Mesendoderm (in vitro differentiated cells): Measurements from ENCODE around the gene CD164.
A peak's percentile ranks its signal among the peaks of the same experiment; 100 is the strongest.

Experiments
- DNase-seq: peaks from one replicate; pipeline ENCODE4 v3.0.0; 2013
- H2AK5ac ChIP-seq: 2 replicates; pipeline ENCODE4 v1.6.1; 2013; ENCODE audit warnings: low read length, inconsistent platforms
- H2BK120ac ChIP-seq: 2 replicates; pipeline ENCODE4 v1.6.1; 2013; ENCODE audit warnings: low read depth, mild to moderate bottlenecking, low read length, moderate library complexity, mixed read lengths
- H2BK15ac ChIP-seq: replicated peaks from 2 replicates; pipeline ENCODE4 v1.6.1; 2013; ENCODE audit warnings: low read depth, mild to moderate bottlenecking, moderate library complexity
- H2BK5ac ChIP-seq: 2 replicates; pipeline ENCODE4 v1.6.1; 2013; ENCODE audit warnings: low read length, inconsistent platforms
- H3K18ac ChIP-seq: 2 replicates; pipeline ENCODE4 v1.6.1; 2013; ENCODE audit warnings: mild to moderate bottlenecking, low read length, mixed read lengths
- H3K23ac ChIP-seq: one replicate; pipeline ENCODE4 v1.6.1; 2013; ENCODE audit warnings: low read length
- H3K27ac ChIP-seq: 2 replicates; pipeline ENCODE4 v1.5.1; 2013; ENCODE audit warnings: low read depth, mild to moderate bottlenecking, inconsistent platforms, low read length, moderate library complexity
- H3K27me3 ChIP-seq: 2 replicates; pipeline ENCODE4 v1.6.1; 2013; ENCODE audit warnings: low read length, control low read depth, mild to moderate bottlenecking, inconsistent platforms; ENCODE audit not compliant: insufficient read depth, poor library complexity
- H3K36me3 ChIP-seq: 2 replicates; pipeline ENCODE4 v1.6.1; 2013; ENCODE audit warnings: low read length, inconsistent platforms; ENCODE audit not compliant: control insufficient read depth, insufficient read depth
- H3K4ac ChIP-seq: one replicate; pipeline ENCODE4 v1.6.1; 2013; ENCODE audit warnings: low read depth, mild to moderate bottlenecking, low read length, moderate library complexity
- H3K4me1 ChIP-seq: 2 replicates; pipeline ENCODE4 v1.6.1; 2013; ENCODE audit warnings: low read depth, low read length, inconsistent platforms; ENCODE audit not compliant: control insufficient read depth
- H3K4me2 ChIP-seq: 2 replicates; pipeline ENCODE4 v1.6.1; 2013; ENCODE audit warnings: low read length
- H3K4me3 ChIP-seq: 2 replicates; pipeline ENCODE4 v1.5.1; 2013; ENCODE audit warnings: mild to moderate bottlenecking, low read length
- H3K56ac ChIP-seq: one replicate; pipeline ENCODE4 v1.6.1; 2013; ENCODE audit warnings: low read length
- H3K79me1 ChIP-seq: 2 replicates; pipeline ENCODE4 v1.6.1; 2013; ENCODE audit warnings: low read length, inconsistent platforms
- H3K79me2 ChIP-seq: 2 replicates; pipeline ENCODE4 v1.6.1; 2013; ENCODE audit warnings: mild to moderate bottlenecking, low read length; ENCODE audit not compliant: control insufficient read depth, insufficient read depth
- H3K9ac ChIP-seq: 2 replicates; pipeline ENCODE4 v1.6.1; 2013; ENCODE audit warnings: low read length, inconsistent platforms
- H4K5ac ChIP-seq: one replicate; pipeline ENCODE4 v1.6.1; 2013; ENCODE audit warnings: low read length
- H4K8ac ChIP-seq: one replicate; pipeline ENCODE4 v1.6.1; 2013; ENCODE audit warnings: low read depth, mild to moderate bottlenecking, control low read depth, low read length, moderate library complexity
- WGBS: extraction: QIAGEN DNeasy Blood & Tissue Kit; methylation state at CpG from one replicate; pipeline ENCODE4 v1.1.7; 2013; ENCODE audit warnings: low lambda C conversion rate, missing lambda C conversion rate; ENCODE audit not compliant: insufficient coverage; ENCODE audit errors: extremely low coverage; 5-methylcytosine and 5-hydroxymethylcytosine counted together

CD164 gene

GRCh38 chr6:109382576-109383437, 540 bp upstream of the CD164 start:
- H3K36me3 ChIP-seq = peaks cover under 1% of the 10 kb centered on the region
- H3K27ac ChIP-seq = peak overlapping the region; percentile 95
- peak overlapping the region; percentile 100 for H3K56ac ChIP-seq
- peak overlapping the region; percentile 88 for H3K4me2 ChIP-seq
- no peak overlapping the region for H4K8ac ChIP-seq
- WGBS = no CpG with 5 or more reads among the region's 42 CpGs
- H3K23ac ChIP-seq = no peak overlapping the region
- peaks cover 3% of the 10 kb centered on the region for H3K79me1 ChIP-seq
- peak overlapping the region; percentile 94 for H3K9ac ChIP-seq
- H3K4me3 ChIP-seq = peak overlapping the region; percentile 69
- H2BK5ac ChIP-seq = peak overlapping the region; percentile 100
- H3K27me3 ChIP-seq = no peaks in the 10 kb centered on the region
- no peak overlapping the region for H3K4ac ChIP-seq
- peaks cover 2% of the 10 kb centered on the region for H3K4me1 ChIP-seq
- no peak overlapping the region for H2AK5ac ChIP-seq
- no peak overlapping the region for H2BK15ac ChIP-seq
- H3K18ac ChIP-seq = no peak overlapping the region
- peaks cover 35% of the 10 kb centered on the region for H3K79me2 ChIP-seq
- peak overlapping the region; percentile 88 for H4K5ac ChIP-seq
- DNase-seq = peak; percentile 97
- H2BK120ac ChIP-seq = no peak overlapping the region

GRCh38 chr6:109381061-109381746, 1.1 kb downstream of the CD164 start:
- Histone ChIP-seq H2BK120ac (no peak overlapping the region), H3K4me3 (peak overlapping the region; percentile 75), H3K56ac (peak overlapping the region; percentile 100), H3K4ac (peak overlapping the region; percentile 94), H2BK15ac (no peak overlapping the region), H3K27ac (peak overlapping the region; percentile 95), H3K9ac (peak overlapping the region; percentile 99), H2BK5ac (no peak overlapping the region), H3K27me3 (no peaks in the 10 kb centered on the region), H3K4me1 (peaks cover 2% of the 10 kb centered on the region), H3K23ac (no peak overlapping the region), H4K5ac (no peak overlapping the region), H3K4me2 (peak overlapping the region; percentile 49), H3K79me2 (peaks cover 40% of the 10 kb centered on the region), H3K18ac (peak overlapping the region; percentile 89), H4K8ac (no peak overlapping the region), H3K79me1 (peaks cover 6% of the 10 kb centered on the region), H3K36me3 (peaks cover 4% of the 10 kb centered on the region), H2AK5ac (no peak overlapping the region)
- no CpG with 5 or more reads among the region's 25 CpGs for WGBS
- DNase-seq = no peak

- H3K79me2 ChIP-seq = peaks cover 42% of the 10 kb centered on the region
- no CpG with 5 or more reads among the region's 2 CpGs for WGBS
- H3K4me3 ChIP-seq = no peak overlapping the region
- no peak overlapping the region for H4K5ac ChIP-seq
- H2BK5ac ChIP-seq = no peak overlapping the region
- H4K8ac ChIP-seq = no peak overlapping the region
- H2BK15ac ChIP-seq = no peak overlapping the region
- H3K27ac ChIP-seq = no peak overlapping the region
- no peaks in the 10 kb centered on the region for H3K27me3 ChIP-seq
- H3K4me2 ChIP-seq = peak overlapping the region; percentile 33
- H3K79me1 ChIP-seq = peaks cover 7% of the 10 kb centered on the region
- H3K23ac ChIP-seq = no peak overlapping the region
- no peak overlapping the region for H3K4ac ChIP-seq
- no peak overlapping the region for H2BK120ac ChIP-seq
- peaks cover 5% of the 10 kb centered on the region for H3K36me3 ChIP-seq
- H3K4me1 ChIP-seq = peaks cover 2% of the 10 kb centered on the region
- no peak overlapping the region for H2AK5ac ChIP-seq
- H3K56ac ChIP-seq = peak overlapping the region; percentile 28
- H3K18ac ChIP-seq = no peak overlapping the region
- no peak for DNase-seq
- H3K9ac ChIP-seq = peak overlapping the region; percentile 48
Measured at GRCh38 chr6:109379711-109380110, 2.6 kb downstream of the CD164 start.

GRCh38 chr6:109377717-109378116, 4.5 kb downstream of the CD164 start:
- Histone ChIP-seq H3K4me1 (no peaks in the 10 kb centered on the region), H3K27ac (no peak overlapping the region), H3K18ac (no peak overlapping the region), H2BK120ac (no peak overlapping the region), H3K4me3 (no peak overlapping the region), H3K9ac (no peak overlapping the region), H2BK5ac (no peak overlapping the region), H4K5ac (no peak overlapping the region), H3K79me1 (peaks cover 10% of the 10 kb centered on the region), H3K79me2 (peaks cover 43% of the 10 kb centered on the region), H3K4ac (no peak overlapping the region), H3K36me3 (peaks cover 6% of the 10 kb centered on the region), H3K23ac (no peak overlapping the region), H3K56ac (no peak overlapping the region), H4K8ac (no peak overlapping the region), H2BK15ac (no peak overlapping the region), H3K4me2 (no peak overlapping the region), H3K27me3 (no peaks in the 10 kb centered on the region), H2AK5ac (no peak overlapping the region)
- no CpG with 5 or more reads among the region's 3 CpGs for WGBS
- no peak for DNase-seq

- Histone ChIP-seq H2BK120ac (no peak overlapping the region), H3K36me3 (peaks cover 6% of the 10 kb centered on the region), H2AK5ac (no peak overlapping the region), H3K4me2 (no peak overlapping the region), H3K27ac (no peak overlapping the region), H2BK15ac (no peak overlapping the region), H3K18ac (no peak overlapping the region), H3K9ac (no peak overlapping the region), H3K23ac (no peak overlapping the region), H3K4ac (no peak overlapping the region), H2BK5ac (no peak overlapping the region), H3K79me1 (peaks cover 12% of the 10 kb centered on the region), H4K5ac (no peak overlapping the region), H3K4me1 (no peaks in the 10 kb centered on the region), H3K4me3 (no peak overlapping the region), H3K56ac (no peak overlapping the region), H3K27me3 (no peaks in the 10 kb centered on the region), H4K8ac (no peak overlapping the region), H3K79me2 (peaks cover 21% of the 10 kb centered on the region)
- DNase-seq = no peak
- WGBS = no CpG with 5 or more reads among the region's 4 CpGs
Measured at GRCh38 chr6:109374326-109374892, 7.9 kb downstream of the CD164 start.
